ENCODE results near the gene GPR143.
"Not testable (repeated sequence)": the region's sequence is repeated elsewhere in the genome, so short reads cannot be mapped to it uniquely, and the experiment has no call there.

GPR143 gene

GRCh38 chrX:9765737-9766097 lies at the start of gene GPR143:
Gene GPR143, minus strand, starts transcription at chrX:9765847. Its CDS starts 30 bp downstream, at chrX:9765817.
- no peak within 1 kb of the TSS for H3K27ac ChIP-seq (ENCODE audit: low read length)
- DNase-seq (no peak), ATAC-seq (ENCODE audit: insufficient read depth, low read depth) (no peak)
- H4K20me1 ChIP-seq (ENCODE audit: insufficient read depth, low read length) = peaks cover 3% of the 10 kb centered on the region; the same call in 1 of the 2 replicates
- no peak within 1 kb of the TSS for H3K9ac ChIP-seq (ENCODE audit: low read depth, low read length)
- no peaks in the 10 kb centered on the region for H3K36me3 ChIP-seq (ENCODE audit: insufficient read depth, low read length)
- peaks cover 31% of the 10 kb centered on the region for H3K4me1 ChIP-seq (ENCODE audit: insufficient read depth, low read length)
- H3K4me2 ChIP-seq (ENCODE audit: insufficient read depth, low read length) = no peak within 1 kb of the TSS
- H3K9me3 ChIP-seq (ENCODE audit: insufficient read depth, low read length, severe bottlenecking) = no peaks in the 10 kb centered on the region
- no peak within 1 kb of the TSS for H2AFZ ChIP-seq (ENCODE audit: low read depth, low read length)
- no peak within 1 kb of the TSS for H3K4me3 ChIP-seq (ENCODE audit: low read depth in 1 of 2, low read length in 2 of 2)
- no peak for TF ChIP-seq EZH2 (IDR thresholded peaks at IDR 0.05; ENCODE audit: borderline replicate concordance, low read depth, low read length, severe bottlenecking)
- no peak for TF ChIP-seq CTCF (IDR thresholded peaks at IDR 0.05; ENCODE audit: borderline replicate concordance, extremely low read depth, low read length, poor library complexity, severe bottlenecking)
- no peaks in the 10 kb centered on the region for H3K79me2 ChIP-seq (ENCODE audit: insufficient read depth, low read length)
- H3K27me3 ChIP-seq (ENCODE audit: insufficient read depth, low read length, poor library complexity) = no peaks in the 10 kb centered on the region

- H2AFZ ChIP-seq (ENCODE audit: low read depth, low read length); H3K4me1 ChIP-seq (ENCODE audit: insufficient read depth, low read length); H3K27me3 ChIP-seq (ENCODE audit: insufficient read depth, low read length, poor library complexity); H4K20me1 ChIP-seq (ENCODE audit: insufficient read depth, low read length); H3K27ac ChIP-seq (ENCODE audit: low read length); DNase-seq; H3K9ac ChIP-seq (ENCODE audit: low read depth, low read length); H3K9me3 ChIP-seq (ENCODE audit: insufficient read depth, low read length, severe bottlenecking); H3K4me3 ChIP-seq (ENCODE audit: low read depth in 1 of 2, low read length in 2 of 2); H3K36me3 ChIP-seq (ENCODE audit: insufficient read depth, low read length); H3K79me2 ChIP-seq (ENCODE audit: insufficient read depth, low read length); ATAC-seq (ENCODE audit: insufficient read depth, low read depth); H3K4me2 ChIP-seq (ENCODE audit: insufficient read depth, low read length): not testable (repeated sequence)
These were observed 45.4 kb upstream of the GPR143 start for GRCh38 chrX:9811086-9811485.

GRCh38 chrX:9809876-9810275 lies 44.2 kb upstream of the GPR143 start:
- H3K27me3 ChIP-seq (ENCODE audit: insufficient read depth, low read length, poor library complexity); H3K4me1 ChIP-seq (ENCODE audit: insufficient read depth, low read length); H3K4me3 ChIP-seq (ENCODE audit: low read depth in 1 of 2, low read length in 2 of 2); H2AFZ ChIP-seq (ENCODE audit: low read depth, low read length); H3K27ac ChIP-seq (ENCODE audit: low read length); H3K4me2 ChIP-seq (ENCODE audit: insufficient read depth, low read length); ATAC-seq (ENCODE audit: insufficient read depth, low read depth); H3K79me2 ChIP-seq (ENCODE audit: insufficient read depth, low read length); H3K36me3 ChIP-seq (ENCODE audit: insufficient read depth, low read length); H3K9ac ChIP-seq (ENCODE audit: low read depth, low read length); DNase-seq; H3K9me3 ChIP-seq (ENCODE audit: insufficient read depth, low read length, severe bottlenecking); H4K20me1 ChIP-seq (ENCODE audit: insufficient read depth, low read length): not testable (repeated sequence)

- H3K9ac ChIP-seq (ENCODE audit: low read depth, low read length) = no peak overlapping the region
- H3K9me3 ChIP-seq (ENCODE audit: insufficient read depth, low read length, severe bottlenecking) = no peaks in the 10 kb centered on the region
- H4K20me1 ChIP-seq (ENCODE audit: insufficient read depth, low read length) = no peaks in the 10 kb centered on the region
- H3K27me3 ChIP-seq (ENCODE audit: insufficient read depth, low read length, poor library complexity) = no peaks in the 10 kb centered on the region
- no peak for TF ChIP-seq CTCF (IDR thresholded peaks at IDR 0.05; ENCODE audit: borderline replicate concordance, extremely low read depth, low read length, poor library complexity, severe bottlenecking)
- no peak for TF ChIP-seq EZH2 (IDR thresholded peaks at IDR 0.05; ENCODE audit: borderline replicate concordance, low read depth, low read length, severe bottlenecking)
- H3K36me3 ChIP-seq (ENCODE audit: insufficient read depth, low read length) = no peaks in the 10 kb centered on the region
- no peaks in the 10 kb centered on the region for H3K79me2 ChIP-seq (ENCODE audit: insufficient read depth, low read length)
- H3K27ac ChIP-seq (ENCODE audit: low read length) = no peak overlapping the region
- H3K4me1 ChIP-seq (ENCODE audit: insufficient read depth, low read length) = no peaks in the 10 kb centered on the region
- no peak overlapping the region for H3K4me3 ChIP-seq (ENCODE audit: low read depth in 1 of 2, low read length in 2 of 2)
- ATAC-seq (ENCODE audit: insufficient read depth, low read depth) (no peak), DNase-seq (no peak)
- no peak overlapping the region for H2AFZ ChIP-seq (ENCODE audit: low read depth, low read length)
- H3K4me2 ChIP-seq (ENCODE audit: insufficient read depth, low read length) = no peak overlapping the region
These were observed 41.9 kb upstream of the GPR143 start for GRCh38 chrX:9807355-9808182.
